Left ventricle myocardium inferior (tissue), 1 donor: ENCODE results near the gene ZNFX1. TPM values are rescaled to one million over a fixed set of nuclear protein-coding genes. Genes with fewer than 3 reads are reported as not detected.

Experiments
- DNase-seq: peaks from one replicate; pipeline ENCODE4 v3.0.0-alpha.2; 2020
- H3K27ac ChIP-seq: fragments of 200-600 bp; replicated peaks from 2 replicates; pipeline ENCODE4 v1.8.0; 2021
- H3K27me3 ChIP-seq: fragments of 200-600 bp; 2 replicates; pipeline ENCODE4 v1.8.0; 2021; ENCODE audit warnings: low read depth
- H3K36me3 ChIP-seq: fragments of 200-600 bp; 2 replicates; pipeline ENCODE4 v1.8.0; 2021
- H3K4me1 ChIP-seq: fragments of 200-600 bp; 2 replicates; pipeline ENCODE4 v1.8.0; 2021
- H3K4me3 ChIP-seq: fragments of 200-600 bp; 2 replicates; pipeline ENCODE4 v1.8.0; 2021; ENCODE audit warnings: mild to moderate bottlenecking, moderate library complexity
- H3K9me3 ChIP-seq: fragments of 200-600 bp; replicated peaks from 2 replicates; pipeline ENCODE4 v1.8.0; 2021
- CTCF ChIP-seq: fragments of 200-600 bp; IDR thresholded peaks from 2 replicates; pipeline ENCODE4 v1.8.0; 2021; ENCODE audit warnings: antibody characterized with exemption, mild to moderate bottlenecking, borderline replicate concordance
- intact Hi-C: fragments of 100-400 bp; cut with micrococcal nuclease; formaldehyde crosslinking; loops from one replicate; pipeline ENCODE4 v1.11.0; 2022
- total RNA-seq: library from RNA; stranded (reverse); fragmentation: NEBNext Ultra II Directional; extraction: Animal tissue kit (Norgen Biotek cat#: 25700); gene quantifications from one replicate; pipeline ENCODE4 v1.2.1, GENCODE V29; 2021
- donor health status: DM: no; HTN: yes; CAD: no; lungs with severe emphysema.

The ZNFX1 gene
- total RNA-seq, 1 donor from 2014 or later: 22.2 TPM

- intact Hi-C loops: no loop called here
- DNase-seq: no peak
- peaks cover 45% of the 10 kb centered on the region for H3K4me1 ChIP-seq
- peaks cover 64% of the 10 kb centered on the region for H3K9me3 ChIP-seq
- TF ChIP-seq CTCF: no peak
- no peak overlapping the region for H3K27ac ChIP-seq
- peaks cover 100% of the 10 kb centered on the region for H3K36me3 ChIP-seq
- H3K27me3 ChIP-seq: no peaks in the 10 kb centered on the region
- no peak overlapping the region for H3K4me3 ChIP-seq
Measured at GRCh38 chr20:49285813-49286494, 8.1 kb upstream of the ZNFX1 start.

GRCh38 chr20:49285233-49285668, 7.4 kb upstream of the ZNFX1 start:
- H3K9me3 ChIP-seq: peaks cover 70% of the 10 kb centered on the region
- DNase-seq: no peak
- intact Hi-C loops: no loop called here
- H3K4me3 ChIP-seq: no peak overlapping the region
- H3K36me3 ChIP-seq: peaks cover 100% of the 10 kb centered on the region
- no peaks in the 10 kb centered on the region for H3K27me3 ChIP-seq
- no peak overlapping the region for H3K27ac ChIP-seq
- H3K4me1 ChIP-seq: peaks cover 52% of the 10 kb centered on the region
- TF ChIP-seq CTCF: no peak

- Histone ChIP-seq H3K9me3 (peaks cover 70% of the 10 kb centered on the region), H3K27me3 (no peaks in the 10 kb centered on the region), H3K27ac (no peak overlapping the region), H3K36me3 (peaks cover 100% of the 10 kb centered on the region), H3K4me3 (no peak overlapping the region), H3K4me1 (peaks cover 56% of the 10 kb centered on the region)
- DNase-seq: no peak
- no peak for TF ChIP-seq CTCF
- intact Hi-C loops: no loop called here
Measured at GRCh38 chr20:49284818-49285217, 7.0 kb upstream of the ZNFX1 start.

- no peaks in the 10 kb centered on the region for H3K27me3 ChIP-seq
- peaks cover 99% of the 10 kb centered on the region for H3K36me3 ChIP-seq
- peaks cover 65% of the 10 kb centered on the region for H3K4me1 ChIP-seq
- DNase-seq: no peak
- peaks cover 70% of the 10 kb centered on the region for H3K9me3 ChIP-seq
- TF ChIP-seq CTCF: no peak
- H3K4me3 ChIP-seq: no peak overlapping the region
- intact Hi-C loops: no loop called here
- H3K27ac ChIP-seq: no peak overlapping the region
Measured at GRCh38 chr20:49283703-49284625, 6.1 kb upstream of the ZNFX1 start.

- no peak for TF ChIP-seq CTCF
- intact Hi-C loops: no loop called here
- Histone ChIP-seq H3K9me3 (peaks cover 70% of the 10 kb centered on the region), H3K4me3 (no peak overlapping the region), H3K27ac (no peak overlapping the region), H3K36me3 (peaks cover 92% of the 10 kb centered on the region), H3K27me3 (no peaks in the 10 kb centered on the region), H3K4me1 (peaks cover 69% of the 10 kb centered on the region)
- DNase-seq: no peak
Measured at GRCh38 chr20:49283176-49283702, 5.4 kb upstream of the ZNFX1 start.
